Transverse colon (tissue), 4 donors: Measurements from ENCODE around the gene ABCC2. TPM values are rescaled to one million over a fixed set of nuclear protein-coding genes. Genes with fewer than 3 reads are reported as not detected.

Source experiments
- DNase-seq: peaks from one replicate; pipeline ENCODE4 v3.0.0-alpha.2; 2019
- H3K27ac ChIP-seq, 4 donors: fragments of 200-600 bp; sonication (generic); 2 replicates each; pipeline ENCODE4 v1.5.1; 2016 to 2018; ENCODE audit warnings: inconsistent platforms in 4 of 4
- H3K27me3 ChIP-seq: fragments of 200-600 bp; sonication (generic); 2 replicates; pipeline ENCODE4 v1.5.1; 2017; ENCODE audit warnings: inconsistent platforms
- H3K36me3 ChIP-seq, 4 donors: fragments of 200-600 bp; sonication (generic); 2 replicates each; pipeline ENCODE4 v1.5.1; 2017 to 2019; ENCODE audit warnings: inconsistent platforms in 4 of 4
- H3K4me1 ChIP-seq, 4 donors: fragments of 200-600 bp; sonication (generic); 2 replicates each; pipeline ENCODE4 v1.5.1; 2017 to 2020; ENCODE audit warnings: inconsistent platforms in 4 of 4
- H3K4me3 ChIP-seq, 4 donors: fragments of 200-600 bp; sonication (generic); 1 replicate in 1 of 4; 2 replicates in 3 of 4; pipeline versions ENCODE4 v1.5.1 to v1.6.1; 2017 to 2019; ENCODE audit warnings: inconsistent platforms in 4 of 4
- H3K9me3 ChIP-seq, 2 donors: fragments of 200-600 bp; sonication (generic); 2 replicates each; pipeline ENCODE4 v1.5.1; 2017 to 2019; ENCODE audit warnings: inconsistent platforms in 2 of 2
- CTCF ChIP-seq, 5 experiments: fragments of 200-600 bp in 3 of 5; fragments of 450-650 bp in 2 of 5; sonication (generic) in 3 of 5; IDR thresholded peaks; 1 replicate in 2 of 5; 2 replicates in 3 of 5; pipeline ENCODE4 v1.5.1; 2016 to 2017; ENCODE audit warnings: antibody characterized with exemption in 5 of 5, inconsistent platforms in 3 of 5, mild to moderate bottlenecking in 2 of 5, moderate library complexity in 1 of 5
- EP300 ChIP-seq: sonication (generic); formaldehyde crosslinking; IDR thresholded peaks from one replicate; pipeline ENCODE4 v1.6.1; 2017; ENCODE audit warnings: antibody characterized with exemption, low read depth
- POLR2A ChIP-seq: fragments of 450-650 bp; IDR thresholded peaks from one replicate; pipeline ENCODE4 v1.6.1; 2016; ENCODE audit warnings: antibody characterized with exemption, mild to moderate bottlenecking, moderate library complexity
- POLR2AphosphoS5 ChIP-seq, 3 donors: sonication (generic); formaldehyde crosslinking; IDR thresholded peaks; one replicate each; pipeline ENCODE4 v1.6.1; 2016; ENCODE audit warnings: antibody characterized with exemption in 3 of 3
- WGBS, 2 donors: methylation state at CpG; one replicate each; pipeline ENCODE4 v1.1.5; 2018; ENCODE audit warnings: low coverage in 1 of 2; 5-methylcytosine and 5-hydroxymethylcytosine counted together
- in situ Hi-C, 4 donors: fragments of 200-750 bp; cut with MboI; loops; one replicate each; pipeline versions ENCODE4 v1.15.0 to v1.15.1; 2017; ENCODE audit warnings: low sequenced_read_pairs in 3 of 4, low pct_ligation_motif_present in 1 of 4, low pct_unique_long_range_greater_than_20kb in 1 of 4
- intact Hi-C: fragments of 100-400 bp; cut with DNase I; formaldehyde crosslinking; loops from one replicate; pipeline ENCODE4 v1.15.1; 2023; ENCODE audit warnings: low total_unique reads
- total RNA-seq, 4 donors: library from RNA; depleted of rRNA; stranded (reverse); fragments of >200 nt; gene quantifications; one replicate each; pipeline ENCODE4 v1.1.0, GENCODE V29; 2016

The ABCC2 gene
- total RNA-seq, 4 donors from 2014 or later = 0.75 to 2.7 (median 1.5) TPM

- no peak overlapping the region for H3K27ac ChIP-seq
- H3K36me3 ChIP-seq = no peaks in the 10 kb centered on the region
- H3K4me3 ChIP-seq = no peak overlapping the region
- in situ Hi-C loops (no loop called here), intact Hi-C loops (no loop called here)
- no peaks in the 10 kb centered on the region for H3K9me3 ChIP-seq
- H3K4me1 ChIP-seq = peaks cover 0 to 8% (median 1%) of the 10 kb centered on the region in 4 donors
- no peaks in the 10 kb centered on the region for H3K27me3 ChIP-seq
- TF ChIP-seq EP300 = no peak
- TF ChIP-seq POLR2A = no peak
- TF ChIP-seq POLR2AphosphoS5 (IDR thresholded peaks at IDR 0.05) = no peak
- no peak for TF ChIP-seq CTCF (IDR thresholded peaks at IDR 0.05)
- no peak for DNase-seq
- 67 to 81% methylated on average over 1 to 2 of the region's 2 CpGs for WGBS, 2 donors
These were observed 29.7 kb downstream of the ABCC2 start for GRCh38 chr10:99812177-99812576.

- WGBS, 2 donors = 77 to 91% methylated on average over 6 to 8 of the region's 8 CpGs
- intact Hi-C loops = no loop called here
- no peaks in the 10 kb centered on the region for H3K36me3 ChIP-seq
These were observed 31.7 kb downstream of the ABCC2 start for GRCh38 chr10:99814143-99814542.

GRCh38 chr10:99815621-99816020, 33.2 kb downstream of the ABCC2 start:
- WGBS, 2 donors = 79 to 85% methylated on average over 2 of the region's 2 CpGs
- H3K9me3 ChIP-seq = no peaks in the 10 kb centered on the region
- no peaks in the 10 kb centered on the region for H3K36me3 ChIP-seq
- no peak overlapping the region for H3K27ac ChIP-seq
- TF ChIP-seq POLR2A (no peak), CTCF (IDR thresholded peaks at IDR 0.05) (no peak), EP300 (no peak), POLR2AphosphoS5 (IDR thresholded peaks at IDR 0.05) (no peak)
- H3K4me3 ChIP-seq = no peak overlapping the region
- intact Hi-C loops (no loop called here), in situ Hi-C loops (no loop called here)
- no peaks in the 10 kb centered on the region for H3K27me3 ChIP-seq
- no peak for DNase-seq
- H3K4me1 ChIP-seq = no peaks in the 10 kb centered on the region

More at GRCh38 chr10:99814143-99814542, 31.7 kb downstream of the ABCC2 start:
- Histone ChIP-seq H3K27ac (no peak overlapping the region), H3K4me3 (no peak overlapping the region), H3K4me1 (peaks cover 0 to 6% (median 1%) of the 10 kb centered on the region in 4 donors), H3K9me3 (no peaks in the 10 kb centered on the region), H3K27me3 (no peaks in the 10 kb centered on the region)
- TF ChIP-seq POLR2AphosphoS5 (IDR thresholded peaks at IDR 0.05) (no peak), EP300 (no peak), CTCF (IDR thresholded peaks at IDR 0.05) (no peak), POLR2A (no peak)
- no peak for DNase-seq
- in situ Hi-C loops = no loop called here

DNA sequence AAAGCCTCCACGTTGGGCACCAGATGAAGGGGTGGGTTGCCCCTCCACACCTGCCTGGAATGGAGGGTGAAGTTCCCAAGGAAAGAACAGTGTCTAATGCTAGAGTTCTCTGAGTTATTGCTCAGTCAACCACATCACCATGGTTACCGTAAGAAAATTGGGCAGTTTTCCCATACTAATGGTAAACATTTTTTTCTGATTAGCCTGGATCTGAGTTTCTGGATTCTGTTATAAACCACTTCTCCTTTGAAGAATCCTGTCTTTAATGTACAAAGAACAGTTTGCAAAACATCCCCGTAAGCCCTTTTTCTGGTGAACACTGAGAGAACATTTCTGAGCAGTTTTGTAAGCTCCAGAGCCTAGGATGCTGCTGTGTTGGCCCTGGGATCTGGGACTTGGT, 45.5 kb downstream of the ABCC2 start:
- no peaks in the 10 kb centered on the region for H3K27me3 ChIP-seq
- no peak overlapping the region for H3K4me3 ChIP-seq
- no peak overlapping the region for H3K27ac ChIP-seq
- H3K4me1 ChIP-seq = no peaks in the 10 kb centered on the region
- WGBS, 2 donors = 80 to 90% methylated on average over 1 to 2 of the region's 3 CpGs
- in situ Hi-C loops = no loop called here
- no peaks in the 10 kb centered on the region for H3K36me3 ChIP-seq
- no peak for DNase-seq
- no peaks in the 10 kb centered on the region for H3K9me3 ChIP-seq
- TF ChIP-seq POLR2A = no peak
- no peak for TF ChIP-seq CTCF (IDR thresholded peaks at IDR 0.05)
- no peak for TF ChIP-seq POLR2AphosphoS5 (IDR thresholded peaks at IDR 0.05)
- TF ChIP-seq EP300 = no peak
- intact Hi-C loops = no loop called here
